HepG2 (cell line): ENCODE data around the gene RYR2. TPM values are rescaled to one million over a fixed set of nuclear protein-coding genes. Genes with fewer than 3 reads are reported as not detected.

ENCODE experiments used
- ATAC-seq: fragments of 200-7000 bp; cut with Tn5 transposase; 3 replicates; pipeline ENCODE4 v1.9.1; 2020; ENCODE audit warnings: mild to moderate bottlenecking, moderate library complexity
- BruUV-seq: library from RNA; stranded (reverse); fragments of 400-500 nt; replicated peaks from 2 replicates; lab custom pipeline; 2021; lab: Mats Ljungman, UMichigan
- CTCF ChIA-PET: fragments of 300-600 bp; formaldehyde crosslinking; extraction: SDS; loops from one replicate; lab custom pipeline; 2021; ENCODE audit warnings: low total read pairs, inconsistent platforms, low intra/inter-chr PET ratio; lab: Yijun Ruan, JAX
- POLR2A ChIA-PET: fragments of 350-600 bp; sonication (Branson Sonifier 250); formaldehyde crosslinking; loops from one replicate; lab custom pipeline; 2020; ENCODE audit warnings: antibody characterized with exemption, inconsistent platforms; lab: Yijun Ruan, JAX
- DNase-seq: peaks from one replicate; pipeline ENCODE4 v3.0.0-alpha.2; 2015; ENCODE audit warnings: low spot score
- FAIRE-seq: peaks from 3 replicates; lab custom pipeline; 2011; peaks lifted over from hg19 to GRCh38; lab: Jason Lieb, UNC
- H2AFZ ChIP-seq: one replicate; pipeline ENCODE4 v1.6.1; 2011; ENCODE audit warnings: low read length, inconsistent platforms
- H3K27ac ChIP-seq: fragments of 300-600 bp; 3 replicates; pipeline ENCODE4 v1.8.0; 2011; ENCODE audit warnings: mixed run types, mild to moderate bottlenecking, mixed read lengths, low read length, inconsistent platforms; ENCODE audit not compliant: insufficient read depth; ENCODE audit errors: extremely low read length
- H3K27me3 ChIP-seq, 2 experiments: fragments of 200-600 bp in 1 of 2; 2 replicates in 1 of 2; 3 replicates in 1 of 2; pipeline versions ENCODE4 v1.6.0 to v1.8.0; 2011; ENCODE audit warnings: low read length in 2 of 2, mild to moderate bottlenecking in 2 of 2, moderate library complexity in 2 of 2, inconsistent platforms in 1 of 2; ENCODE audit not compliant: insufficient read depth in 2 of 2, control insufficient read depth in 1 of 2
- H3K36me3 ChIP-seq, 2 experiments: fragments of 200-600 bp in 1 of 2; replicated peaks in 1 of 2; 2 replicates in 1 of 2; 3 replicates in 1 of 2; pipeline versions ENCODE4 v1.5.1 to v1.8.0; 2011; ENCODE audit warnings: low read length in 2 of 2, inconsistent platforms in 1 of 2; ENCODE audit not compliant: insufficient read depth in 2 of 2, control insufficient read depth in 1 of 2
- H3K4me1 ChIP-seq: 2 replicates; pipeline ENCODE4 v1.5.1; 2012; ENCODE audit warnings: low read length, inconsistent platforms; ENCODE audit not compliant: insufficient read depth
- H3K4me2 ChIP-seq: 2 replicates; pipeline ENCODE4 v1.6.0; 2011; ENCODE audit warnings: low read depth, low read length, inconsistent platforms
- H3K4me3 ChIP-seq, 3 experiments: fragments of 200-600 bp in 1 of 3; sonication (generic), shearing (Covaris generic) in 1 of 3; replicated peaks in 1 of 3; 2 replicates each; pipeline ENCODE4 v1.5.1; 2011 to 2016; ENCODE audit warnings: low read length in 3 of 3, inconsistent platforms in 2 of 3, low read depth in 2 of 3, mild to moderate bottlenecking in 2 of 3, control low read depth in 1 of 3, mixed read lengths in 1 of 3; ENCODE audit not compliant: insufficient read depth in 1 of 3
- H3K79me2 ChIP-seq: one replicate; pipeline ENCODE4 v1.6.1; 2011; ENCODE audit warnings: low read length, inconsistent platforms; ENCODE audit not compliant: insufficient read depth
- H3K9ac ChIP-seq: 2 replicates; pipeline ENCODE4 v1.6.0; 2011; ENCODE audit warnings: mild to moderate bottlenecking, low read depth, low read length, inconsistent platforms; ENCODE audit not compliant: insufficient read depth
- H3K9me3 ChIP-seq: 2 replicates; pipeline ENCODE4 v1.5.1; 2012; ENCODE audit warnings: mild to moderate bottlenecking, low read length
- H4K20me1 ChIP-seq: 2 replicates; pipeline ENCODE4 v1.6.0; 2011; ENCODE audit warnings: inconsistent platforms, mild to moderate bottlenecking, low read length, moderate library complexity; ENCODE audit not compliant: insufficient read depth
- DMAP1 ChIP-seq: IDR thresholded peaks from 2 replicates; pipeline ENCODE4 v1.6.1; 2016
- KAT8 ChIP-seq: IDR thresholded peaks from 2 replicates; pipeline ENCODE4 v1.6.1; 2016; ENCODE audit warnings: missing genetic modification reagents, missing compliant biosample characterization
- PRPF4 ChIP-seq: fragments of 200-400 bp; formaldehyde crosslinking; IDR thresholded peaks from 2 replicates; pipeline ENCODE4 v1.6.1; 2016; ENCODE audit warnings: low read length, low read depth; ENCODE audit not compliant: poor library complexity, severe bottlenecking
- ZIK1 ChIP-seq: sonication (generic); formaldehyde crosslinking; IDR thresholded peaks from 2 replicates; pipeline ENCODE4 v1.5.0; 2020; ENCODE audit warnings: mild to moderate bottlenecking, low read depth, missing genetic modification reagents, borderline replicate concordance
- ZNF101 ChIP-seq: sonication (generic); formaldehyde crosslinking; IDR thresholded peaks from 2 replicates; pipeline ENCODE4 v1.4.0; 2020; ENCODE audit warnings: mild to moderate bottlenecking, low read depth, missing genetic modification reagents, borderline replicate concordance
- ZNF761 ChIP-seq: sonication (generic); formaldehyde crosslinking; conservative IDR thresholded peaks from 2 replicates; pipeline ENCODE4 v1.4.0; 2020; ENCODE audit warnings: mild to moderate bottlenecking, missing genetic modification reagents
- ZSCAN25 ChIP-seq: sonication (generic); formaldehyde crosslinking; IDR thresholded peaks from 2 replicates; pipeline ENCODE4 v1.8.0; 2022; ENCODE audit warnings: mild to moderate bottlenecking, missing genetic modification reagents
- ZSCAN9 ChIP-seq: IDR thresholded peaks from 2 replicates; pipeline ENCODE4 v1.6.1; 2016; ENCODE audit warnings: borderline replicate concordance
- WGBS: methylation state at CpG from one replicate; pipeline ENCODE4 v1.1.6; 2017; ENCODE audit warnings: low lambda C conversion rate; 5-methylcytosine and 5-hydroxymethylcytosine counted together
- in situ Hi-C: cut with HindIII; loops from 2 replicates; pipeline ENCODE4 v1.10.0; 2017; ENCODE audit warnings: low pct_unique_long_range_greater_than_20kb; ENCODE audit not compliant: extremely low pct_ligation_motif_present
- intact Hi-C: fragments of 100-400 bp; cut with micrococcal nuclease; formaldehyde crosslinking; loops from one replicate; pipeline ENCODE4 v1.10.0; 2022; ENCODE audit not compliant: unreplicated experiment
- polyA plus RNA-seq, 8 experiments: library from polyadenylated mRNA; depleted of rRNA in 3 of 8; stranded (reverse) in 7 of 8; unstranded in 1 of 8; fragments of >200 nt; fragmentation: Illumina TruSeq in 4 of 8; extraction: Trizol in 4 of 8; gene quantifications; 2 replicates each; pipeline versions ENCODE4 v1.2.1 to v1.2.3, GENCODE V29; 2011 to 2016; ENCODE audit warnings: low read depth in 4 of 8, missing spikeins in 1 of 8, mixed read lengths in 1 of 8; ENCODE audit not compliant: insufficient read depth in 1 of 8
- total RNA-seq, 5 experiments: library from RNA; depleted of rRNA; stranded (reverse); fragments of >200 nt; fragmentation: Illumina TruSeq; extraction: Trizol; gene quantifications; 2 replicates each; pipeline ENCODE4 v1.2.3, GENCODE V29; 2016; ENCODE audit warnings: low read depth in 1 of 5
- TF ChIP-seq, protein P1 (sequence below): IDR thresholded peaks from 2 replicates; pipeline ENCODE4 v1.6.1; 2016; ENCODE audit warnings: low read depth, missing genetic modification reagents, missing compliant biosample characterization
- TF ChIP-seq, protein P2 (sequence below): IDR thresholded peaks from 2 replicates; pipeline ENCODE4 v1.6.1; 2018; ENCODE audit warnings: missing genetic modification reagents
- TF ChIP-seq, protein P3 (sequence below): sonication (generic); formaldehyde crosslinking; IDR thresholded peaks from 2 replicates; pipeline ENCODE4 v1.4.0; 2020; ENCODE audit warnings: missing genetic modification reagents, borderline replicate concordance
- TF ChIP-seq, protein P4 (sequence below): sonication (generic); formaldehyde crosslinking; IDR thresholded peaks from 2 replicates; pipeline ENCODE4 v1.4.0; 2020; ENCODE audit warnings: low read depth, mild to moderate bottlenecking, missing genetic modification reagents

Gene RYR2
- total and polyA plus RNA-seq, 2 of the 13 experiments (the other 11 are each of a cell fraction or from before 2014, with no cell fraction given): not detected

DNA sequence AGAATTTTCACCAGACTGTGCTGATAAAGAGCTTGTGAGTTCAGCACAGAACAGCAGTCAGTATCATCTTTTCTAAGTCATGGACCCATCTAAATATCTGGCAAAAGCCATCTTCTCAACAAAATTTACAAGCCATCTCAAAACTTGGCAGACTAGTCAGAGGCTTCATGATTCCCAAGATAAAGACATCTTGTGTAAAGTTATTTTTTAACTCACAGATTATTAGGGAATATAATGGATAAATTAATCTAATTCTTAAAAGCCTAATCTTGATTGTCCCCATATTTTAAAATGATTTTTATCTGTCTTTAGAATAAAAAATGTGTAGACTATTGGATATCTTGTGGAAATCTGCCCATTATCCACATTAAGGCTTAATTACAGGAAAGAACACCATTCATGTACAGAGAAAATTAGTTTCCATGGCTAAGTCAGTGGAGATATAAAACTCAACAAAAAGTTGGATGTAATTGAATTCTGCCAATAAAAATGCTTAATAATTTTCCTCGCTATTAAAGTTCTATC, 688.9 kb downstream of the RYR2 start (continued):
- TF ChIP-seq, protein P1, sequence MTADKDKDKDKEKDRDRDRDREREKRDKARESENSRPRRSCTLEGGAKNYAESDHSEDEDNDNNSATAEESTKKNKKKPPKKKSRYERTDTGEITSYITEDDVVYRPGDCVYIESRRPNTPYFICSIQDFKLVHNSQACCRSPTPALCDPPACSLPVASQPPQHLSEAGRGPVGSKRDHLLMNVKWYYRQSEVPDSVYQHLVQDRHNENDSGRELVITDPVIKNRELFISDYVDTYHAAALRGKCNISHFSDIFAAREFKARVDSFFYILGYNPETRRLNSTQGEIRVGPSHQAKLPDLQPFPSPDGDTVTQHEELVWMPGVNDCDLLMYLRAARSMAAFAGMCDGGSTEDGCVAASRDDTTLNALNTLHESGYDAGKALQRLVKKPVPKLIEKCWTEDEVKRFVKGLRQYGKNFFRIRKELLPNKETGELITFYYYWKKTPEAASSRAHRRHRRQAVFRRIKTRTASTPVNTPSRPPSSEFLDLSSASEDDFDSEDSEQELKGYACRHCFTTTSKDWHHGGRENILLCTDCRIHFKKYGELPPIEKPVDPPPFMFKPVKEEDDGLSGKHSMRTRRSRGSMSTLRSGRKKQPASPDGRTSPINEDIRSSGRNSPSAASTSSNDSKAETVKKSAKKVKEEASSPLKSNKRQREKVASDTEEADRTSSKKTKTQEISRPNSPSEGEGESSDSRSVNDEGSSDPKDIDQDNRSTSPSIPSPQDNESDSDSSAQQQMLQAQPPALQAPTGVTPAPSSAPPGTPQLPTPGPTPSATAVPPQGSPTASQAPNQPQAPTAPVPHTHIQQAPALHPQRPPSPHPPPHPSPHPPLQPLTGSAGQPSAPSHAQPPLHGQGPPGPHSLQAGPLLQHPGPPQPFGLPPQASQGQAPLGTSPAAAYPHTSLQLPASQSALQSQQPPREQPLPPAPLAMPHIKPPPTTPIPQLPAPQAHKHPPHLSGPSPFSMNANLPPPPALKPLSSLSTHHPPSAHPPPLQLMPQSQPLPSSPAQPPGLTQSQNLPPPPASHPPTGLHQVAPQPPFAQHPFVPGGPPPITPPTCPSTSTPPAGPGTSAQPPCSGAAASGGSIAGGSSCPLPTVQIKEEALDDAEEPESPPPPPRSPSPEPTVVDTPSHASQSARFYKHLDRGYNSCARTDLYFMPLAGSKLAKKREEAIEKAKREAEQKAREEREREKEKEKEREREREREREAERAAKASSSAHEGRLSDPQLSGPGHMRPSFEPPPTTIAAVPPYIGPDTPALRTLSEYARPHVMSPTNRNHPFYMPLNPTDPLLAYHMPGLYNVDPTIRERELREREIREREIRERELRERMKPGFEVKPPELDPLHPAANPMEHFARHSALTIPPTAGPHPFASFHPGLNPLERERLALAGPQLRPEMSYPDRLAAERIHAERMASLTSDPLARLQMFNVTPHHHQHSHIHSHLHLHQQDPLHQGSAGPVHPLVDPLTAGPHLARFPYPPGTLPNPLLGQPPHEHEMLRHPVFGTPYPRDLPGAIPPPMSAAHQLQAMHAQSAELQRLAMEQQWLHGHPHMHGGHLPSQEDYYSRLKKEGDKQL (CRISPR knock-in tag): no peak
- TF ChIP-seq ZNF101 (CRISPR knock-in tag) (no peak), ZSCAN9 (CRISPR knock-in tag) (no peak)
- TF ChIP-seq, protein P2, sequence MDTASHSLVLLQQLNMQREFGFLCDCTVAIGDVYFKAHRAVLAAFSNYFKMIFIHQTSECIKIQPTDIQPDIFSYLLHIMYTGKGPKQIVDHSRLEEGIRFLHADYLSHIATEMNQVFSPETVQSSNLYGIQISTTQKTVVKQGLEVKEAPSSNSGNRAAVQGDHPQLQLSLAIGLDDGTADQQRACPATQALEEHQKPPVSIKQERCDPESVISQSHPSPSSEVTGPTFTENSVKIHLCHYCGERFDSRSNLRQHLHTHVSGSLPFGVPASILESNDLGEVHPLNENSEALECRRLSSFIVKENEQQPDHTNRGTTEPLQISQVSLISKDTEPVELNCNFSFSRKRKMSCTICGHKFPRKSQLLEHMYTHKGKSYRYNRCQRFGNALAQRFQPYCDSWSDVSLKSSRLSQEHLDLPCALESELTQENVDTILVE (CRISPR knock-in tag): no peak

DNA sequence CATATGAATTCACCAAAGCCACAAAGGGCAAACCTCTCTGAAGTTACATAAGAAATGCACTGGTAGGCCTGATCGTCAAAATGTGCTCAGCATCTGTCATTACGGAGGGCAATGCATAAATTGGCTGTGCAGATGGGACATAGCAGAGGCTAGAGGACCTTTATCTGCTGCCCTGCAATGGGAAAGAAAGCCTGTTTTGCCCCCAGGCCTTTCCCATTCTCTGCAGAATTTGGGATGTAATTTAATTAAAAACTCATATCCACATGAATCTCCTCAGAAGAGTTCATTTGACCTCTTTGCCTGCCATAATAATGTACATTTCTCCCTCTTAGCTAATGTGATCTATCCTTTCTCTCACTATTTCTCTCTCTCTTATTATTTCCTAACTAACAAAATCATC, 690.7 kb downstream of the RYR2 start:
- H4K20me1 ChIP-seq: no peaks in the 10 kb centered on the region
- no peak overlapping the region for H2AFZ ChIP-seq
- FAIRE-seq (no peak), DNase-seq (no peak), ATAC-seq (no peak)
- 0% methylated on average over 2 of the region's 2 CpGs for WGBS
- in situ Hi-C loops (no loop called here), intact Hi-C loops (no loop called here)
- H3K9me3 ChIP-seq: no peaks in the 10 kb centered on the region
- no peak overlapping the region for H3K27ac ChIP-seq
- ChIA-PET POLR2A (no interaction called here), CTCF (no interaction called here)
- H3K9ac ChIP-seq: no peak overlapping the region
- no peak overlapping the region for H3K4me3 ChIP-seq
- H3K4me2 ChIP-seq: no peak overlapping the region
- H3K4me1 ChIP-seq: no peaks in the 10 kb centered on the region
- no peaks in the 10 kb centered on the region for H3K79me2 ChIP-seq
- no peaks in the 10 kb centered on the region; a peak in 1 of 5 replicates for H3K27me3 ChIP-seq
- H3K36me3 ChIP-seq: no peaks in the 10 kb centered on the region
- no TSS peak for BruUV-seq
- TF ChIP-seq PRPF4 (no peak), ZSCAN25 (no peak), ZIK1 (CRISPR knock-in tag) (no peak), KAT8 (CRISPR knock-in tag) (no peak), DMAP1 (CRISPR knock-in tag) (no peak), ZNF761 (CRISPR knock-in tag) (no peak)
- TF ChIP-seq, protein P3, sequence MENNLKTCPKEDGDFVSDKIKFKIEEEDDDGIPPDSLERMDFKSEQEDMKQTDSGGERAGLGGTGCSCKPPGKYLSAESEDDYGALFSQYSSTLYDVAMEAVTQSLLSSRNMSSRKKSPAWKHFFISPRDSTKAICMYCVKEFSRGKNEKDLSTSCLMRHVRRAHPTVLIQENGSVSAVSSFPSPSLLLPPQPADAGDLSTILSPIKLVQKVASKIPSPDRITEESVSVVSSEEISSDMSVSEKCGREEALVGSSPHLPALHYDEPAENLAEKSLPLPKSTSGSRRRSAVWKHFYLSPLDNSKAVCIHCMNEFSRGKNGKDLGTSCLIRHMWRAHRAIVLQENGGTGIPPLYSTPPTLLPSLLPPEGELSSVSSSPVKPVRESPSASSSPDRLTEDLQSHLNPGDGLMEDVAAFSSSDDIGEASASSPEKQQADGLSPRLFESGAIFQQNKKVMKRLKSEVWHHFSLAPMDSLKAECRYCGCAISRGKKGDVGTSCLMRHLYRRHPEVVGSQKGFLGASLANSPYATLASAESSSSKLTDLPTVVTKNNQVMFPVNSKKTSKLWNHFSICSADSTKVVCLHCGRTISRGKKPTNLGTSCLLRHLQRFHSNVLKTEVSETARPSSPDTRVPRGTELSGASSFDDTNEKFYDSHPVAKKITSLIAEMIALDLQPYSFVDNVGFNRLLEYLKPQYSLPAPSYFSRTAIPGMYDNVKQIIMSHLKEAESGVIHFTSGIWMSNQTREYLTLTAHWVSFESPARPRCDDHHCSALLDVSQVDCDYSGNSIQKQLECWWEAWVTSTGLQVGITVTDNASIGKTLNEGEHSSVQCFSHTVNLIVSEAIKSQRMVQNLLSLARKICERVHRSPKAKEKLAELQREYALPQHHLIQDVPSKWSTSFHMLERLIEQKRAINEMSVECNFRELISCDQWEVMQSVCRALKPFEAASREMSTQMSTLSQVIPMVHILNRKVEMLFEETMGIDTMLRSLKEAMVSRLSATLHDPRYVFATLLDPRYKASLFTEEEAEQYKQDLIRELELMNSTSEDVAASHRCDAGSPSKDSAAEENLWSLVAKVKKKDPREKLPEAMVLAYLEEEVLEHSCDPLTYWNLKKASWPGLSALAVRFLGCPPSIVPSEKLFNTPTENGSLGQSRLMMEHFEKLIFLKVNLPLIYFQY (CRISPR knock-in tag): no peak
- TF ChIP-seq, protein P4, sequence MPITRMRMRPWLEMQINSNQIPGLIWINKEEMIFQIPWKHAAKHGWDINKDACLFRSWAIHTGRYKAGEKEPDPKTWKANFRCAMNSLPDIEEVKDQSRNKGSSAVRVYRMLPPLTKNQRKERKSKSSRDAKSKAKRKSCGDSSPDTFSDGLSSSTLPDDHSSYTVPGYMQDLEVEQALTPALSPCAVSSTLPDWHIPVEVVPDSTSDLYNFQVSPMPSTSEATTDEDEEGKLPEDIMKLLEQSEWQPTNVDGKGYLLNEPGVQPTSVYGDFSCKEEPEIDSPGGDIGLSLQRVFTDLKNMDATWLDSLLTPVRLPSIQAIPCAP: no peak
